GM18498 (cell line): ENCODE data around the gene ARHGAP6.
"Not testable (repeated sequence)": the region's sequence is repeated elsewhere in the genome, so short reads cannot be mapped to it uniquely, and the experiment has no call there.

ENCODE experiments used
- ATAC-seq: cut with Tn5 transposase; IDR thresholded peaks from one replicate; pipeline ENCODE4 v1.9.1; 2021; ENCODE audit warnings: mild to moderate bottlenecking, moderate library complexity; ENCODE audit not compliant: unreplicated experiment

ARHGAP6 gene

GRCh38 chrX:11647138-11647537 is 18.6 kb downstream of the ARHGAP6 start:
- ATAC-seq = no peak

- no peak for ATAC-seq
These were observed 24.2 kb downstream of the ARHGAP6 start for GRCh38 chrX:11641349-11642065.

- ATAC-seq = no peak
These were observed 25.6 kb downstream of the ARHGAP6 start for GRCh38 chrX:11640089-11640488.

GRCh38 chrX:11632732-11633131 is 33.0 kb downstream of the ARHGAP6 start:
- no peak for ATAC-seq

GRCh38 chrX:11629593-11630211 is 36.0 kb downstream of the ARHGAP6 start:
- ATAC-seq = peak; percentile 83

- no peak for ATAC-seq
These were observed 37.3 kb downstream of the ARHGAP6 start for GRCh38 chrX:11628399-11628798.

- ATAC-seq = no peak
These were observed 39.4 kb downstream of the ARHGAP6 start for GRCh38 chrX:11626351-11626750.

- no peak for ATAC-seq
These were observed 46.3 kb downstream of the ARHGAP6 start for GRCh38 chrX:11619441-11619840.

GRCh38 chrX:11614253-11614652 is 51.5 kb downstream of the ARHGAP6 start:
- not testable (repeated sequence) for ATAC-seq

GRCh38 chrX:11611965-11612364 is 53.8 kb downstream of the ARHGAP6 start:
- ATAC-seq = peak; percentile 53

- ATAC-seq = no peak
These were observed 54.6 kb downstream of the ARHGAP6 start for GRCh38 chrX:11611161-11611560.

- ATAC-seq = no peak
These were observed 56.6 kb downstream of the ARHGAP6 start for GRCh38 chrX:11609109-11609508.

- ATAC-seq = no peak
These were observed 59.3 kb downstream of the ARHGAP6 start for GRCh38 chrX:11606408-11606807.

- ATAC-seq = no peak
These were observed 65.1 kb downstream of the ARHGAP6 start for GRCh38 chrX:11600578-11600977.

GRCh38 chrX:11597479-11597878 is 68.2 kb downstream of the ARHGAP6 start:
- ATAC-seq = no peak

GRCh38 chrX:11591723-11592346 is 73.9 kb downstream of the ARHGAP6 start:
- ATAC-seq = no peak

GRCh38 chrX:11589641-11590040 is 76.1 kb downstream of the ARHGAP6 start:
- ATAC-seq = no peak

- no peak for ATAC-seq
These were observed 77.6 kb downstream of the ARHGAP6 start for GRCh38 chrX:11588097-11588496.

GRCh38 chrX:11585174-11585573 is 80.5 kb downstream of the ARHGAP6 start:
- no peak for ATAC-seq

- no peak for ATAC-seq
These were observed 84.9 kb downstream of the ARHGAP6 start for GRCh38 chrX:11580789-11581188.

GRCh38 chrX:11579636-11580600 is 85.8 kb downstream of the ARHGAP6 start:
- ATAC-seq = no peak
